Jurkat, Clone E6-1 (cell line): ENCODE data around the gene ZNF169.
"Not testable (repeated sequence)": the region's sequence is repeated elsewhere in the genome, so short reads cannot be mapped to it uniquely, and the experiment has no call there.

Source experiments
- DNase-seq: peaks from one replicate; pipeline ENCODE4 v3.0.0-alpha.2; 2011; ENCODE audit warnings: low read depth, low spot score
- H3K4me3 ChIP-seq: 2 replicates; pipeline ENCODE4 v1.5.1; 2011; ENCODE audit warnings: mild to moderate bottlenecking, low read length, control low read depth, moderate library complexity

Gene ZNF169

GRCh38 chr9:94336445-94336844, 77.3 kb downstream of the ZNF169 start:
- not testable (repeated sequence) for H3K4me3 ChIP-seq, DNase-seq

GRCh38 chr9:94338723-94339122, 79.6 kb downstream of the ZNF169 start:
- DNase-seq, H3K4me3 ChIP-seq: not testable (repeated sequence)

- H3K4me3 ChIP-seq, DNase-seq: not testable (repeated sequence)
Measured at GRCh38 chr9:94339657-94340056, 80.6 kb downstream of the ZNF169 start.

GRCh38 chr9:94340750-94341149, 81.7 kb downstream of the ZNF169 start:
- H3K4me3 ChIP-seq, DNase-seq: not testable (repeated sequence)

GRCh38 chr9:94341703-94342102, 82.6 kb downstream of the ZNF169 start:
- H3K4me3 ChIP-seq, DNase-seq: not testable (repeated sequence)

GRCh38 chr9:94347451-94347850, 88.4 kb downstream of the ZNF169 start:
- not testable (repeated sequence) for DNase-seq, H3K4me3 ChIP-seq

GRCh38 chr9:94348754-94349153, 89.7 kb downstream of the ZNF169 start:
- not testable (repeated sequence) for DNase-seq, H3K4me3 ChIP-seq
